GM18507 (cell line): ENCODE results near the gene SYNGR3.
"Not testable (repeated sequence)": the region's sequence is repeated elsewhere in the genome, so short reads cannot be mapped to it uniquely, and the experiment has no call there.

Experiments used
- DNase-seq: peaks from one replicate; pipeline ENCODE4 v3.0.0; 2011; ENCODE audit warnings: low read depth; ENCODE audit not compliant: insufficient read length; ENCODE audit errors: extremely low spot score
- FAIRE-seq: peaks from 2 replicates; lab custom pipeline; 2011; peaks lifted over from hg19 to GRCh38; lab: Jason Lieb, UNC

SYNGR3 gene

DNA sequence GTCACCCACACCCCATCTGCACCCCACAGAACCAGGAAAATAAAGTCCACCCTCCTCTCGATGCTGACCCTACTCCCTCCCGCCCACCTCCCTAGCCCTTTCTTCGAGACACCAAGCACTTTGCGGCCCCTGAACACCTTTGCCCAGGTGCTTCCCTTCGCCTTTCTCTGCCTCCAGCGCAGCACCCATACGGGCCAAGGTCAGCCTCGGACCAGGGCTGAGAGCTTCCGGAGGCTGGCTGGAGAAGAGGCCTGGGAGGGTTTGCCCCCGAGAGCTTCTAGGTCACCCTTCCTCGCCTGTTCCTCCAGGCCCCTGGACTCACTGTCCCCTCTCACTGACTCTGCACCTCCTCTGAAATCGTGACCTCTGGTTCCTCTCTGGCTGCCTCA lies 34.3 kb downstream of the SYNGR3 start:
- FAIRE-seq, result no peak
- no peak for DNase-seq

DNA sequence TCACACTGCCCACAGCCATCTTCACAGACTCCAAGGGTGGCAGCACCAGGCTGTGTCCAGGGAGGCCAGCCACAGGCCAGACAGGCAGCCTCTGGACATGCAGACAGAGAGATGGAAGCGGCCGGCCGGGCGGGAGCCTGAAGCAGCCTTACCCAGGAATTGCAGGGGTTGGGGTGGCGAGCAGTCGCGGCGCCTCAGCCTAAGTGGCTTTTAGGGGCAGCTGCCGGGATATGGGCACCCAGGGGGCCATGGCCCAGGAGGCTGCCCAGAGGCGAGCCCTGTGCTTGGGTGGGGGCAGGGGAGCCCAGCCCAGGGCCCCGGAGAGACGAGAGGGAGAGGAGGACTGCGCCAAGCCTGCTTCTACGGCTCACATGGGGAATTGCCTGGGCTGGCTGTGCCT lies 35.5 kb downstream of the SYNGR3 start:
- FAIRE-seq (no peak), DNase-seq (no peak)

DNA sequence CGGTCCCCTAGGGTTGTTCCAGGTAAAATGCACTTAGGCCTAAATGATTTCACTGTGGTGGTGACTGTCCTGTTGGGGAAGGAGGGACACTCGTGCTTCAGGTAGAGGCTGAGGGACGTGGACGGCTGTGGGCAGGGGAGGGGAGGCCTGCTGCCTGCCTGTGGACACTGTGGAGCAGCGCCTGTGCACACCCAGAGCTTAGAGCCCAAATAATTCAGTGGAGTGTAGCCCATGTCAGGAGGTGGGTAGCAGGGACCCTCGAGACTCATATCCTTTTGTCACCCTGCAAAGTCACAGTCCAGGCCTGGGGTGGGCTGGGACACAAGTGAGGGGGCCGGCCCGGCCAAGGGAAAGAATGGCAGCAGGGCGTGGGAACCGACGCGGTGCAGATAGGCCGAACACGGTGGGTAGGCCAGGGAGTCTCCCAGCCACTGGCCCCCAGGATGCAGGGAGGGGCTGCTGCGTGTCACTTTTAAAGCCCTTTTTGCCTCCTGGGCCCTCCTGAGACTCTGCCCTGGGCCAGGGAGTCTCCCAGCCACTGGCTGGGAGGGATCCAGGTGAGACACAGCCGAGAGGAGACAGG lies 36.2 kb downstream of the SYNGR3 start:
- no peak for DNase-seq
- no peak for FAIRE-seq

DNA sequence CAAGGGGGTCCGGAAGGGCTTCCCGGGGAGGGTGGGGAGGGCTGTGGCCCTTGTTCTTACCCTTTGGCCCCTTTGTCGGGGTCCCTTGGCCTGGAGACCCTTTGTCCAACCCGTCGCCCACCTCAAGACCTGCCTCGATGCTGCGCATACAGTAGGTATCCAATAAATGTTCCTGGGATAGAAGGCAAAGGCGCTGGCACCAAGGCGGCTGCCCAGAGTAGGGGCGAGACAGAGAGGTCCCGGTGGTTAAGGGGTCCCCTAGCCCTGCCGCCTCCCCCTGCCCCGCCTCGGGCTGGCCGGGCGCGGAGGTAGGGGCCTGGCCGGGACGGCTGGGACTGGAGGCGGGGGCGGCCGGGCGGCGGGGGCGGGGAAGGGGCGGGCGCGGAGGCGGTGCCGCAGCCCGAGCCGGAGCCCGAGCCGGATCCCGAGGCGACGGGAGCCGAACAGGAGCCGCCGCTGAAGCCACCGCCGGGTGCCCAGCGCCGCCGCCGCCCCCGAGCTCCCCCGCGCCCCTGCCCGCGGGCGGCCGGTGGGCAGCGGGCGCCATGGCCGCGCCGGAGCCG lies 36.8 kb downstream of the SYNGR3 start, which contains the start of gene NHERF2:
NHERF2 (plus strand) TSS at position 442 of the 563 bp plus-strand sequence; CDS start at position 546, 104 bp downstream.
- FAIRE-seq, result no peak
- DNase-seq, result no peak

DNA sequence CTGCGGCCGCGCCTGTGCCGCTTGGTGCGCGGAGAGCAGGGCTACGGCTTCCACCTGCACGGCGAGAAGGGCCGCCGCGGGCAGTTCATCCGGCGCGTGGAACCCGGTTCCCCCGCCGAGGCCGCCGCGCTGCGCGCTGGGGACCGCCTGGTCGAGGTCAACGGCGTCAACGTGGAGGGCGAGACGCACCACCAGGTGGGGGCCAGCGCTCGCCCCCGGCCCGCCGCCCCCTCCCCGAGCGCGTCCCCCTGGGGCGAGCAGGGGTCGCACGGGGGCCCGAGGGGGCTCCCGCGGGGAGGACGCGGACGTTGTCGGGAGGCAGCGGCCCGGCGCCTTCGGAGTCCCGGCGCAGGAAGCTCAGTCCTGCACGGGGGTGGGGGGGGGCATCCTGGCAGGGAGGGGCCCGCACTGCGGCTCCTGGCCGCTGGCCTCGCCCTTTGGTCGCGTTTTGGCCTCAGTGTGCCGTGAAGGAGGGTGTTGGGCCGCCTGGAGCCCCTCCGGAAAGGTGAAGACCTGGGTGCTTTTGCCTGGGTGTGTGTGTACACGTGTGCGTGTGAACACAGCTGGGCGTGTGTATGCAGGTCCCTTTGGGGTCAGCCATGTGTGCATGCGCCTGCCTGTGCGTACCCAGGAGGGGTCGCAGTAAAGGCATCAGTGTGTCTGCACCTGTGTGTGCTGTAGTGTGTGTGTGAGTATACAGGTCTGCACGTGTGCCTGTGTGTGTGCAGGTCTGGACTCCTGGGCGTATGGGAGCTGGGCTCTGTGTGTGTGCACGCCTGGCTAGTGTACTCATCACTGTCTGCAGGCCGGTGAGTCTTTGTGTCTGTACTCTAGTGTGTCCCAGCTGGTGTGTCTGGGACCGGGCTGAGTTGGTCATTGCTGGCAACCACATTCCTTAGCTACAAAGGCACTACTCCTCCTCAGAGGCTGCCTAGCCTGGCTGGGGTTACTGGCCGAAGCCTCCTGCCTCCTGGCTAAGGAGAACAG lies 37.5 kb downstream of the SYNGR3 start:
- DNase-seq (no peak), FAIRE-seq (no peak)

DNA sequence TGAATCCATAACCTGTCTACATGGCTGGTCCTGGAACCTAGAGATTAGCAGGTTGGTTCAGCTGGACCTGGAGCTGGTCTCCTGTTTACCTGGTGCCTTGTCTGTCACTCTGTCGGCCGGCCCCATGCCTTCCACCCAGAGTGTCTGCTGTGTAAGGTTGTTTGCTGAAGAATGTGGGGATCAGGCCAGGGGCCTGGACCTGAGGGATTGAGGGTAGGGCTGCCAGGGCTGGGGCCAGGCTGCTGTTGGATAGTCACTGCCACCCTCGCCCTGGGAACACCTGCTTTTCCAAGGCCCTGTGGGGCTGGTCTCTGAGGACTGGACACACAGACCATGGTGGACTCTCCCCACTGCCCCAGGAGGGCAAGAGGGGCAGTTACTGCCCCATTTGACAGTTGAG lies 38.4 kb downstream of the SYNGR3 start:
- FAIRE-seq, result no peak
- no peak for DNase-seq

DNA sequence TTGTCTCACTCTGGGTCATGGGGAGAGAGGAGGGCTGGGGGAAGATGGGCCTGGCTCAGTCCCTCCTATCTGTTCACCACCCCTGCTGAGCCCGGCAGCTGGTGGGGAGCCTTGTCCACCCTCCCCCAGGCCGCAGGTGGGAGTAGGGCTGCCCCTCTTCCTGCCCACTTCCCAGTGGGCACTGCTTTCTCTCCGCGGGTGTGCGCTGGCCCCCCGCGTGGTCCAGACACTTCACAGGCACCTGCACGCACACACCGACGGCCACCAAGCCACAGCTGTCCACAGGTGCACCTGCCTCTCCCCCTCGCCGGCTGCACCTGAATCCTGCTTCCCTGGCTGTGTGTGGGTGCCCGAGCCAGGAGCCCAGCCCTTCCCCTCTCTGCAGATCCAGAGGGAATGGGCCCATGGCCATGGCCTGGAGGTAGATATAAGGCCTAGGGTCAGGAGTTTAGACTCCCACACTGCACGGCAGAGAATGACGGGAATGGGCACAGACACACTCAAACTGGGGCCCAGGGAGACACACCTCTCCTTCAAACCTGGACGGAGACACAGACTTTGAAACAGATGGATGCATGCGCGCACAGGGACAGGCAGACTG lies 39.0 kb downstream of the SYNGR3 start:
- DNase-seq (no peak), FAIRE-seq (no peak)

DNA sequence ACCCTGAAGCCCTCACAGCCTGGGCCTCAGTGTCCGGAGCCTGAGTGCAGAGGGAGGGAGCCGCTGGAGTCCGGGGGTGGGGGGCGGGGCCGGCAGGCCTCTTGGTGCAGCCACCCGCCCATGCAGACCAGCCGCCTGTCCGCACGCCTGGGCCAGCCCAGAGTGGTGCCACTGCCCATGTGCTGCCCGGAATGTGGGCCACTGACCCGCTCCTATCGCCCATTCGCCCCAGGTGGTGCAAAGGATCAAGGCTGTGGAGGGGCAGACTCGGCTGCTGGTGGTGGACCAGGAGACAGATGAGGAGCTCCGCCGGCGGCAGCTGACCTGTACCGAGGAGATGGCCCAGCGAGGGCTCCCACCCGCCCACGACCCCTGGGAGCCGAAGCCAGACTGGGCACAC lies 39.6 kb downstream of the SYNGR3 start:
- FAIRE-seq (no peak), DNase-seq (no peak)

DNA sequence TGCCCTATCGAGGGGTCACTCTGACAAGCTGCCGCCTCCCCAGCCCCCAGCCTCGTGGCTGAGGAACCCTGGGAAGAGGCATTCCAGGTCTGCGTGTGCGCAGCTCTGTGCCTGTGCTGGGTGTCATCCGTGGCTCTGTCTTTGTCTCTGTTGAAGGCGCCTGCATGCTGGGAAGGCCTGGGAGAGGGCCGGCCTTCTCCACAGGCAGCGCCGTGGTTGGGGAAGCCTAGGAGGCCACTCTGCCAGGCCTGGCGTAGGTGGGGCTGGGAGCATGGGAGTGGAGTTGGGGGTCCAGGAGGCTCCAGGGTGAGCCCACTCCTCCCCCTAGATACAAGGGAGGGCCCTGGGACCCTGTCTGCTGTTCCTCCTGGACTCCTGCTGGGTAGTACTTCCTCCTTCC lies 40.3 kb downstream of the SYNGR3 start:
- FAIRE-seq, result no peak
- no peak for DNase-seq

DNA sequence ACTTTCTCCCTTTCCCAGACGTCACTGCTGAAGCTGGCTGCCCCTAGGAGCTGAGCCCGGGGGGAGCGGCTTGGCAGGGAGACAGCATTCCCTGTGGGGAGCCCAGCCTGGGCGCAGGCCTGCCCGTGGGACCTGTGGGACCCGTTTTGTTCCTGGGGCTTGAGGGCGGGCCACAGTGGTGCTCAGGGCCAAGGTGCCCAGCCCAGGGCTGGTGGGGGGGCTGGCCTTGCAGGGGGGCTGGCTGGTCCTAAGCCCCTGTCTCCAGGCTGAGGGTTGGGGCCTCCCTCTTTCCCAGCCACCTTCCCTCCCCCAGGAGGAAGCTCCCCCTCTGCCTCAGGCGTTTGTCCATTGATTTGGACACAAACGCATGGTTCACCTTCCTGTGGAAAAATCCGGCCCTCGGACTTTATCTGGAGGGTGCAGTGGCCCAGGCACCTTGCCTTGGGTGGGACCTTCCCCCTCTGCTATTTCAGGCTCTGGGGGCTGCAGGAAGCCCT lies 41.4 kb downstream of the SYNGR3 start:
- DNase-seq, result no peak
- no peak for FAIRE-seq

DNA sequence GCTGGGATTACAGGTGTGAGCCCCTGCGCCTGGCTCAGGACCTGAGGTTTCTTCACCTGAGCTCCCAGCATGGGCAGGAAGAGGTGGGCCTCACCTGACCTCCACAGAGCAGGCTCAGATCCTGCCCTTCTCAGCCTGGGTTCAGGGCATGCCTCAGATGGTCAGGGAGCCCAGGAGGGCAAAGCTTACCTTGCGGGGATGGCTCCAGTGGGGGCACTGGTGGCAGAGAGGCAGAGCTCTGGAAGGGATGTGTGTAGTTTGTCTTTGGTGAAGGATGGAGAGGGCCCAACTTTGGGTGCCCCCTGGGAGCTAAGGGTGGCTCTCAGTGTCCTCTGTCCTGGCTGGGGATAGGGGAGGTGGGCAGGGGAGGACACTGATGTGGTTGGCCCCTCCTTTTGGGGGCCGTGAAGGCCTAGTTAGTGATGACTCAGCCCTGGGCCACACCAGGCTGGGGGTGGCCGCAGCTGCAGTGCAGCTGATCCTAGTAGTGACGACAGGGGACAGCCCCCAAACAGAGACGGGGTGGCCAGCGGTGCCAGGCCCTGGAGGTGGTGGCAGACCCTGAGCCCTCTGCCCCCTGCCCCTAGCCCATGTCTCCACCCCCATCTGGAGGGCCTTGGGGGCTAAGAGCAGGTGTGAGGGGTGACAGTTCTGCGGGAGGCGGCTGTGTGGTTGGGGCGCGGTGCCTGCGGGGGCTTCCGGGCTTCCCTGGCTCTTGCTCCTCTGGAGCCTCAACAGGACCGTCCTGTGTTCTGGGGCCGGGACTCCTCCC lies 42.7 kb downstream of the SYNGR3 start:
- FAIRE-seq, result no peak

DNA sequence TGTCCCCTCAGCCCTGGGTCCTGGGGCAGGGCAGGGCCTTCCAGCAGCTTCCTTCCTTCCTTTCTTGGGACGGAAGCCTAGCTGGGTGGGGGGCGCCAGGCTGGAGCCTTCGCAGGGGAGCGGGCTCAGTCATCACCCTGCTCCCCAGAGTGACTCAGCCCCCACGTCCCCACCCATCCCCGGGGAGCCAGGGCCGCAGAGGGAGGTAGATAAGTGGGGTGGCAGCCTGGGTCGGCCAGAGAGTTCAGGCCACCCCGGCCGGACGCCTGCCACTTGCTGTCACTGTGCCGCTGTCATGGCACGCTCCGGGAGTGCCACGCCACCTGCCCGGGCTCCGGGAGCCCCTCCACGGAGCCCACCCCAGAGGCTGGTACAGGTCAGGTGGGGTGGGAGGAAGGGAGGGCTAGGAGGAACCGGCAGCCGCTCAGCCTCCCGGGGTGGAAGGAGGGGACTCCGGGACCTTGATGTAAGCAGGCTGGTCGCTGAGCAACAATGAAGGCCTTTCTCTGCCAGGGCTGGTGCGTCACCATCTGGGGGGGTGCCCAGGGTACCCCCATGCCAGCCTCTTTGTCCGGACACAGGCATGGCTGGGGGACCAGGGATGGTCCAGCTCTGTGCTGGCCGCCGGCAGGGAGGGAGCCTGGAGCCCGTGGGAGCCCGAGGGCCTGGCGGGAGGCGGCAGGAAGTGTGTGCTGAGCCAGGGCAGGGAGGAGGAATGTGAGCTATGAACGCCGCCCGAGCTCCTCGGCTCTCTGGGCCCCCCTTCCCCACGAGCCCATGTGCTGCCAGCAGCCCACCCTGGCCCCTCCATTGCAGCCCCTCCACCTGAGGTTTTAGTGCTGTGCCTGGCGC lies 43.5 kb downstream of the SYNGR3 start:
- FAIRE-seq (no peak), DNase-seq (no peak)

More for the DNA sequence above, 42.7 kb downstream of the SYNGR3 start:
- DNase-seq, result no peak

DNA sequence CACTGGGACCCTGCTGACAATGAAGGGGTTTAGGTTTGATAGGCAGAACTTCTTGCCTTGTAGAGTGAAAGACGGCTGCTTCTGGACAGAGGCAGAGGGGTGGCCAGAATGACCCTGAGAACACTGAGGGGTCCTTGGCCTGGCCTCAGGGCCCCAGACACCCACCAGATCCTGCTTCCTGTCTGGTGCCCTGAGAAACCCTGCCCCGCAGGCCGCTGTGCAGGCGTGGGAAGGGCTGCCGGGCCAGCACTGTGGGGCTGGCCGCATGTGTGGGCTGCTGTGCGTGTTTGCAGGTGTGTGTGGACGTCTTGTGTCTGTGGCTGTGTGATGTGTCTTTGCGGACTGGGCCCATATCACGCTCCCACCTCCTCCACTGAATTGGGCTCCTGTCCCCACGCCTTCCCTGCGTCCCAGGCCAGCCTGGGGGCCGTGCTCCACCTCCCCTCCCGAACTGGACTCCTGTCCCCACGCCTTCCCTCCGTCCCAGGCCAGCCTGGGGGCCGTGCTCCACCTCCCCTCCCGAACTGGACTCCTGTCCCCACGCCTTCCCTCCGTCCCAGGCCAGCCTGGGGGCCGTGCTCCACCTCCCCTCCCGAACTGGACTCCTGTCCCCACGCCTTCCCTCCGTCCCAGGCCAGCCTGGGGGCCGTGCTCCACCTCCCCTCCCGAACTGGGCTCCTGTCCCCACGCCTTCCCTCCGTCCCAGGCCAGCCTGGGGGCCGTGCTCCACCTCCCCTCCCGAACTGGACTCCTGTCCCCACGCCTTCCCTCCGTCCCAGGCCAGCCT lies 44.3 kb downstream of the SYNGR3 start:
- FAIRE-seq, result not testable (repeated sequence)

DNA sequence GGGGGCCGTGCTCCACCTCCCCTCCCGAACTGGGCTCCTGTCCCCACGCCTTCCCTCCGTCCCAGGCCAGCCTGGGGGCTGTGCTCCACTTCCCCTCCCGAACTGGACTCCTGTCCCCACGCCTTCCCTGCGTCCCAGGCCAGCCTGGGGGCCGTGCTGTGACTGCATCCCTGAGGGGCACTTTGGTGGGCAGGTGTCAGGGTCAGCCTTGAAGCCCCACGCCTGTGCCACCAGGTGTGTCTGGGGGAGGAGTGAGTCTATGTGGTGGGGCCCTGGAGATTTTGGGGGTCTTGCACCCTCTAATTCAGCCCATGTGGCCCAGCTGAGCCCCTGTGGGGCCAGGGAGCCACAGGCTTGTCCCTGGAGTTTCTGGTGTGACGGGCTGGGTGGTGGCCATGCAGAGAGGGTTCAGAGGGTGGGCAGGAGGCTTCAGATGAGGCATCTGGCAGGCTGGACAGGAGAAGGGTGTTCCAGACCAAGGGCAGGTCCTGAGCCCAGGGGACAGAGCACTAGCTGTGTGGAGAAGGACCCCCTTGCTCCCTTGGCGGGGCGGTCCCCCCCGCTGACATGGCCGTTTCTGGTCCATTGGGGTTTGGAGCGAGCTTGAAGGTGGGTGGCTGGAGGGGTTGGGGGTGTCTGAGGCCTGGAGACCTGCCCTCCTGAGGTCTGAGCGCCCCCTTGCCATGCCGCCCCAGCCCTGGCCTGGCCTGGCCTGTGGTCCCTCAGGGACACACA lies 45.1 kb downstream of the SYNGR3 start:
- no peak for FAIRE-seq
- DNase-seq, result no peak

More for the DNA sequence above, 44.3 kb downstream of the SYNGR3 start:
- DNase-seq, result not testable (repeated sequence)

DNA sequence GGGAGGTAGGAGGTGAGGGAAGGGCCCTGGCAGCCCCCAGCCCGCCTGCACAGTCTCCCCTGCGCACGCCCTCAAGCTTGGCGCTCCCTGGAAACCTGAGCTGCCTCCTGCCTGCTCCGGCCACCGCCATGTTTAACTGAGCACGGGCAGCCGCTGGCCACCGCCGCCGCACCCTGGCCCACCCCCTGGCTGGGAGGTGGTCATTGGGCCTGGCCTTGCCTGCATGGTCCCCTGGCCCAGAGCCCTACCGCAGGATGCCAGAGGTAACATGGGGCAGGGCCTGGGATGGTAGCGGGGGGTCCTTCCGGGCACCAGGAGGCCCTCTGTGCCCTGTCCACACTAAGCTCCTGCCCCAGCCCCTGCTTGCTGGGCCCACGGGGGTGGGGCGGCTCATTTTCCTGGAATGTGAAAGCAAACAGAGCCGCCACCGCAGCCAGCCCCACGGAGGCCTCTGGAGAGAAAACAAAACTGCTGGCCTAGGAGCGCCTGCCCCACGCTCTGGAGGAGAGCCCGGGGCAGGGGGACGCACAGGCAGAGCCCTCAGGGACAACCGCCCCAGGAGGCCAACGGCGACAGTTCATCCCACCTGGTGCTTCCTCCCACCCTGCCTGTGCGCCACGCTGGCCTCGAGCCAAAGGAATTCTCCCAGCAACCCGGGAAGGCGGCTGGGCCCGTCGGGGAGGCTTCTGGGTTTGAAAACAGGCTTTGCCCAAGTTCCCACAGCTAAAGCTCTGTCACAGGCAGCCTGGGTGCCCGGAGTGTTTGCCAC lies 45.8 kb downstream of the SYNGR3 start:
- FAIRE-seq (no peak), DNase-seq (no peak)
